Subcutaneous adipose tissue (tissue), 4 donors: ENCODE measurements around the gene ANKS1B. TPM values are rescaled to one million over a fixed set of nuclear protein-coding genes. Genes with fewer than 3 reads are reported as not detected.

Source experiments
- CTCF ChIP-seq: fragments of 450-650 bp; IDR thresholded peaks from one replicate; pipeline ENCODE4 v1.5.1; 2016; ENCODE audit warnings: low read depth, mild to moderate bottlenecking, control low read depth, antibody characterized with exemption, moderate library complexity
- total RNA-seq, 4 donors: library from RNA; depleted of rRNA; stranded (reverse); fragments of >200 nt; gene quantifications; one replicate each; pipeline ENCODE4 v1.1.0, GENCODE V29; 2016

The ANKS1B gene
- total RNA-seq, 4 donors from 2014 or later, result 4.5 to 15.4 (median 10.1) TPM

- TF ChIP-seq CTCF, result no peak
These were observed 831.4 kb downstream of the ANKS1B start for GRCh38 chr12:99153293-99153692.

GRCh38 chr12:99152337-99152736 is 832.4 kb downstream of the ANKS1B start:
- no peak for TF ChIP-seq CTCF

GRCh38 chr12:99151744-99152143 is 833.0 kb downstream of the ANKS1B start:
- TF ChIP-seq CTCF, result no peak

DNA sequence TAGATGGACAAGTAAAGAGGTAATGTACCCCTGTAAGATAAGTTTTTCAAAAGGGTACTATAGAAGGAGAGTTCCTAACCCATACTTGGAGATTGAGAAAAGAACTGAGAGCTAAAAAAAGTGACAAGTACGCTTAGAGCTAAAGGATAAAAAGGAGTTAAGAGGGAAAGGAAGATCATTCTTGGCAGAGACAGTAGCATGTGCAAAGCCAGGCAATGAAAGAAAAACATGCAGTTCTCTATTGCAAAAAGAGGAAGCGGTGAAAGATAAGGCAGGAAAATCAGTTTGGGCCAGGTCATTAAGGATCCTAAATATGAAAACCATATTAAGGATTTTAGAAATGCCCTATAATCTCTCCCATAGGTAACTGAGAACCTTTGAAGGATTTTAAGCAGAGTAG is 837.6 kb downstream of the ANKS1B start:
- no peak for TF ChIP-seq CTCF

- no peak for TF ChIP-seq CTCF
These were observed 838.0 kb downstream of the ANKS1B start for GRCh38 chr12:99146730-99147129.

DNA sequence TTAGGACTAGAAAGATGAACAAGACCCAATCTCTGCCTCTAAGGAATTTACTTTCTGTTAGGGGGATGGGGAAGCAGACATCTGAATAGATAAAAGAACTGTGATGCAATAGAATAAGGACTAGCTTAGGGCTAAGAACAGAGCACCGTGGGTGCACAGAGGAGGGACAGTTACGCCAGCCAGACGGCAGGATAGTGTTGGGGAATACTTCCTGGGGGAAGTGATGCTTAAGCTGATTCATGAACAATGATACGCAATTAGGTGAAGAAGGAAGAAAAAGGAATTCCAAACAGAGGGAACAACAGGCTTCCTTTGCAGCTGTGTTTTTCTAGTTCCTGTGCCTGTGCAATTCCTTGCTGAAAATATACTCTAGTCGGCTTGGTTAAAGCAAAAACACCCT is 838.6 kb downstream of the ANKS1B start:
- TF ChIP-seq CTCF, result no peak

DNA sequence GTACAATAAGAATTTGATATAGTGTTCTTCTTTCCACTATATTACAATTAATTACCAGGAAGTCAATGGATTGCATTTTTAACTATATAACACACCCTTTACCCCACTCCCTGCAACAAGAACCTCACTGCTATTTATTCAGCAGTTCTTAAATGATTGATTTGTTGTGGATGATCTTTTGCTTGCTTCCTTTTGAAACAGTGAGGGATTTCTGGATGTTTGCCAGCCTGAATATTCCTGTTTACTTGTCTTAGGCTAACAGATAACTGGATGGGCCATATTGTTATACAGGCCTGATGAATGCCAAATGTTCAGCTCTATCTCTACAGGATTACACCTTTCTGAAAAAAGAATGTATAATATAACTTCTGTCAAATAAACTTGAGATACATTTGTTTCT is 842.1 kb downstream of the ANKS1B start:
- TF ChIP-seq CTCF, result no peak
